ENCODE data around the gene FRMD5.
"Not testable (repeated sequence)": the region's sequence is repeated elsewhere in the genome, so short reads cannot be mapped to it uniquely, and the experiment has no call there.

Gene FRMD5

GRCh38 chr15:44195151-44195740, at the start of gene FRMD5:
Gene FRMD5 (minus strand): TSS chr15:44195271.
- ATAC-seq, result peak; percentile 96
- Mint-ChIP-seq H3K9me3 (no peaks in the 10 kb centered on the region), H3K27ac (no peak within 1 kb of the TSS), H3K4me3 (peak within 1 kb of the TSS; percentile 83 to 96), H3K4me1 (peaks cover 20% of the 10 kb centered on the region), H3K27me3 (peaks cover 74% of the 10 kb centered on the region)
- peak; percentile 93 to 94 for DNase-seq

GRCh38 chr15:44243829-44244228, 48.8 kb upstream of the FRMD5 start:
- Mint-ChIP-seq H3K27ac (no peak overlapping the region), H3K4me1 (no peaks in the 10 kb centered on the region), H3K9me3 (no peaks in the 10 kb centered on the region), H3K4me3 (no peak overlapping the region), H3K27me3 (no peaks in the 10 kb centered on the region)
- ATAC-seq (no peak), DNase-seq (no peak)

GRCh38 chr15:44243141-44243540, 48.1 kb upstream of the FRMD5 start:
- ATAC-seq (no peak), DNase-seq (no peak)
- no peaks in the 10 kb centered on the region for H3K4me1 Mint-ChIP-seq
- peak overlapping the region in 1 of 2 donors; percentile 37 for H3K27ac Mint-ChIP-seq
- no peaks in the 10 kb centered on the region for H3K27me3 Mint-ChIP-seq
- H3K4me3 Mint-ChIP-seq, result no peak overlapping the region
- H3K9me3 Mint-ChIP-seq, result no peaks in the 10 kb centered on the region

GRCh38 chr15:44231842-44232241, 36.8 kb upstream of the FRMD5 start:
- DNase-seq, result no peak
- Mint-ChIP-seq H3K27ac (no peak overlapping the region), H3K9me3 (no peaks in the 10 kb centered on the region), H3K27me3 (no peaks in the 10 kb centered on the region), H3K4me1 (no peaks in the 10 kb centered on the region), H3K4me3 (no peak overlapping the region)
- ATAC-seq, result no peak

- H3K27me3 Mint-ChIP-seq, H3K9me3 Mint-ChIP-seq, ATAC-seq, H3K27ac Mint-ChIP-seq, H3K4me3 Mint-ChIP-seq, H3K4me1 Mint-ChIP-seq, DNase-seq: not testable (repeated sequence)
These were observed 34.2 kb upstream of the FRMD5 start for GRCh38 chr15:44229301-44229700.

GRCh38 chr15:44227584-44227983, 32.5 kb upstream of the FRMD5 start:
- DNase-seq (no peak), ATAC-seq (no peak)
- Mint-ChIP-seq H3K4me1 (no peaks in the 10 kb centered on the region), H3K9me3 (no peaks in the 10 kb centered on the region), H3K27me3 (no peaks in the 10 kb centered on the region), H3K27ac (no peak overlapping the region), H3K4me3 (no peak overlapping the region)

- not testable (repeated sequence) for DNase-seq, H3K27ac Mint-ChIP-seq, H3K4me3 Mint-ChIP-seq, H3K9me3 Mint-ChIP-seq, H3K4me1 Mint-ChIP-seq, ATAC-seq, H3K27me3 Mint-ChIP-seq
These were observed 31.9 kb upstream of the FRMD5 start for GRCh38 chr15:44227001-44227400.

GRCh38 chr15:44222478-44222877, 27.4 kb upstream of the FRMD5 start:
- ATAC-seq, result no peak

GRCh38 chr15:44219073-44219472, 24.0 kb upstream of the FRMD5 start:
- H3K4me1 Mint-ChIP-seq, result peaks cover 6% of the 10 kb centered on the region
- H3K27me3 Mint-ChIP-seq, result peaks cover 38% of the 10 kb centered on the region
- ATAC-seq (no peak), DNase-seq (no peak)
- H3K9me3 Mint-ChIP-seq, result no peaks in the 10 kb centered on the region
- no peak overlapping the region for H3K4me3 Mint-ChIP-seq
- H3K27ac Mint-ChIP-seq, result no peak overlapping the region

More at GRCh38 chr15:44222478-44222877, 27.4 kb upstream of the FRMD5 start:
- no peak overlapping the region for H3K27ac Mint-ChIP-seq
- no peaks in the 10 kb centered on the region for H3K9me3 Mint-ChIP-seq
- H3K4me1 Mint-ChIP-seq, result peaks cover 6% of the 10 kb centered on the region
- DNase-seq, result no peak
- H3K4me3 Mint-ChIP-seq, result no peak overlapping the region
- peaks cover 24% of the 10 kb centered on the region for H3K27me3 Mint-ChIP-seq

GRCh38 chr15:44216958-44217357, 21.9 kb upstream of the FRMD5 start:
- peaks cover 46% of the 10 kb centered on the region for H3K27me3 Mint-ChIP-seq

GRCh38 chr15:44215594-44215993, 20.5 kb upstream of the FRMD5 start:
- Mint-ChIP-seq H3K4me3 (no peak overlapping the region), H3K27ac (no peak overlapping the region), H3K4me1 (peaks cover 6% of the 10 kb centered on the region), H3K9me3 (no peaks in the 10 kb centered on the region), H3K27me3 (peaks cover 58% of the 10 kb centered on the region)
- DNase-seq, result no peak
- ATAC-seq, result no peak

More at GRCh38 chr15:44216958-44217357, 21.9 kb upstream of the FRMD5 start:
- Mint-ChIP-seq H3K4me1 (peaks cover 6% of the 10 kb centered on the region), H3K4me3 (no peak overlapping the region), H3K9me3 (no peaks in the 10 kb centered on the region), H3K27ac (no peak overlapping the region)
- DNase-seq, result no peak
- ATAC-seq, result no peak

GRCh38 chr15:44208956-44209355, 13.9 kb upstream of the FRMD5 start:
- no peak overlapping the region for H3K4me3 Mint-ChIP-seq
- no peaks in the 10 kb centered on the region for H3K4me1 Mint-ChIP-seq

GRCh38 chr15:44207643-44208042, 12.6 kb upstream of the FRMD5 start:
- no peaks in the 10 kb centered on the region for H3K9me3 Mint-ChIP-seq
- DNase-seq, result no peak

More at GRCh38 chr15:44208956-44209355, 13.9 kb upstream of the FRMD5 start:
- no peak for ATAC-seq
- H3K9me3 Mint-ChIP-seq, result no peaks in the 10 kb centered on the region
- no peak overlapping the region for H3K27ac Mint-ChIP-seq
- DNase-seq, result no peak
- H3K27me3 Mint-ChIP-seq, result peaks cover 28% of the 10 kb centered on the region

GRCh38 chr15:44199393-44199792, 4.3 kb upstream of the FRMD5 start:
- no peak for DNase-seq
- no peaks in the 10 kb centered on the region for H3K9me3 Mint-ChIP-seq
- no peak overlapping the region for H3K27ac Mint-ChIP-seq
- H3K27me3 Mint-ChIP-seq, result peaks cover 66% of the 10 kb centered on the region
- H3K4me1 Mint-ChIP-seq, result peaks cover 9% of the 10 kb centered on the region
- ATAC-seq, result no peak
- H3K4me3 Mint-ChIP-seq, result no peak overlapping the region

More at GRCh38 chr15:44207643-44208042, 12.6 kb upstream of the FRMD5 start:
- Mint-ChIP-seq H3K27me3 (peaks cover 26% of the 10 kb centered on the region), H3K4me3 (no peak overlapping the region), H3K4me1 (no peaks in the 10 kb centered on the region), H3K27ac (no peak overlapping the region)
- ATAC-seq, result no peak

GRCh38 chr15:44194323-44195150, 534 bp downstream of the FRMD5 start:
- H3K27me3 Mint-ChIP-seq, result peaks cover 78% of the 10 kb centered on the region
- H3K27ac Mint-ChIP-seq, result no peak overlapping the region
- peak overlapping the region; percentile 83 to 96 for H3K4me3 Mint-ChIP-seq
- H3K9me3 Mint-ChIP-seq, result no peaks in the 10 kb centered on the region
- peaks cover 20% of the 10 kb centered on the region for H3K4me1 Mint-ChIP-seq
- ATAC-seq (peak; percentile 65), DNase-seq (peak; percentile 57)

GRCh38 chr15:44193651-44194322, 1.3 kb downstream of the FRMD5 start:
- no peak for ATAC-seq
- Mint-ChIP-seq H3K9me3 (no peaks in the 10 kb centered on the region), H3K27me3 (peaks cover 74% of the 10 kb centered on the region), H3K27ac (no peak overlapping the region), H3K4me3 (peak overlapping the region; percentile 83 to 96), H3K4me1 (peaks cover 20% of the 10 kb centered on the region)
- DNase-seq, result no peak

Data from stimulated activated naive CD8-positive, alpha-beta T cell treated with anti-CD3 and anti-CD28 coated beads, Interleukin-15, amount 100 ng/mL, for 72 hours (primary cell).